CD4-positive, alpha-beta T cell treated with Interleukin-15 for 4 hours (primary cell): ENCODE data around the gene RNF166.
A peak's percentile ranks its signal among the peaks of the same experiment; 100 is the strongest.
"Not testable (repeated sequence)": the region's sequence is repeated elsewhere in the genome, so short reads cannot be mapped to it uniquely, and the experiment has no call there.

Experiments
- DNase-seq: peaks from one replicate; pipeline ENCODE4 v3.0.0-alpha.2; 2020; ENCODE audit warnings: low spot score

RNF166 gene

GRCh38 chr16:88673716-88674379 lies 32.4 kb downstream of the RNF166 start:
- no peak for DNase-seq

GRCh38 chr16:88672776-88673175 lies 33.4 kb downstream of the RNF166 start:
- DNase-seq = no peak

DNA sequence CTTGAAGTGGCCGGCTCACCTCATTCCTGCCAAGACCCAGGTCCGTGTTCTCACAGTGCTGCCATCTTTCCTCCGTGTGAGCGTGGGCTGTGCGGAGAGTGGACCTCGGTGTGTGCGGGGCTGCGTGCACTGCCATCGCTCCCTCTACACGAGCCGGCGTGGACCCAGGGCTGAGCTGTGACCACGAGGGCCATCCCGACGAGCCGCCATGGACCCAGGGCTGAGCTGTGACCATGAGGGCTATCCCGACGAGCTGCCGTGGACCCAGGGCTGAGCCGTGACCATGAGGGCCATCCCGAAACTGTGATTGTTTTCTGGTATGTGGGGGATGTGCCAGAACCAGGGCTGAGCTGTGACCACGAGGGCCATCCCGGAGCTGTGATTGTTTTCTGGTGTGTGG lies 34.4 kb downstream of the RNF166 start:
- no peak for DNase-seq

GRCh38 chr16:88669980-88670379 lies 36.2 kb downstream of the RNF166 start:
- no peak for DNase-seq

- not testable (repeated sequence) for DNase-seq
Measured at GRCh38 chr16:88669493-88669892, 36.7 kb downstream of the RNF166 start.

- no peak for DNase-seq
Measured at GRCh38 chr16:88667461-88667860, 38.7 kb downstream of the RNF166 start.

DNA sequence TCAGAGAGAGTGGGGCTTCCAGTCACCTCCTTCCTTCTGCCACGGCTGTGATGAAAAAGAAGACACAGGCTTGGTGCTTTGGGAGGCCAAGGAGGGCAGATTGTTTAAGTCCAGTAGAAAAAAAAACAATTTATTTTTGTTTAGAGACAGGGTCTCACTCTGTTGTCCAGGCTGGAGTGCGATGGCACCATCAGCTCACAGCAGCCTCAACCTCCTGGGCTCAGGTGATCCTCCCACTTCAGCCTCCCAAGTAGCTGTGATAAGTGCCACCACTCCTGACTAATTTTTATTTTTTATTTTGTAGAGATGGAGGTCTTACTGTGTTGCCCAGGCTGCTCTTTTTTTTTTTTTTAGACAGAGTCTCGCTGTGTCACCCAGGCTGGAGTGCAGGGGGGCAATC lies 40.6 kb downstream of the RNF166 start:
- DNase-seq = no peak

GRCh38 chr16:88665148-88665547 lies 41.1 kb downstream of the RNF166 start:
- DNase-seq = no peak

GRCh38 chr16:88662843-88663606 lies 43.2 kb downstream of the RNF166 start, which contains the start of gene MVD:
Gene MVD, minus strand, starts transcription at chr16:88663091. Its CDS starts 11 bp downstream, at chr16:88663080.
- DNase-seq = peak; percentile 95

DNA sequence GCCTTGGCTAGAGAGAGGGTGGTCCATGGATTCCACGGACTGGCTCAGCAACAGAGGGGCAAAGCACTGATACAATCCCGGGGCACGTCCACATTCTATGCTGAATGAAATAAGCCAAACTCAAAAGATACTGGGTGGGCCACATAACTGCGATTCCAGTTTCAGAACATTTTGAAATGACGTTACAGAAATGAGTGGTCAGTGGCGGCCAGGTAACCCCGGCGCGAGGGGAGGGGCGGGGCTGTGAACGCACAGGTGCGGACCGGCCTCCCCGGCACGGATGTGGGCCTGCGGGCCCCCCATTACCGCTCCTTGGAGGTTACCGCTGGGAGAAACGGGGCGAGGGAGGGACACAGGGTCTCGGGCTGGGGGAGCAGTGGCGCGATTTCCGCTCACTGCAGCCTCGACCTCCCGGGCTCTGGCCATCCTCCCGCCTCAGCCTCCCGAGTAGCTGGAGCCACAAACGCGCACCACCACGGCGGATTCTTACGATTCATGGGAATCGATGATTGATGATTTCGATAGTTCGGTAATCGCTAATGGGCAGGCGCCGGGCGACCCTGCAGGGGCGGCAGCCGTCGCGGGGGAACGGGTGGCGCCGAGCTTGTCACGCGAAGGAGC lies 43.9 kb downstream of the RNF166 start:
- no peak for DNase-seq

DNA sequence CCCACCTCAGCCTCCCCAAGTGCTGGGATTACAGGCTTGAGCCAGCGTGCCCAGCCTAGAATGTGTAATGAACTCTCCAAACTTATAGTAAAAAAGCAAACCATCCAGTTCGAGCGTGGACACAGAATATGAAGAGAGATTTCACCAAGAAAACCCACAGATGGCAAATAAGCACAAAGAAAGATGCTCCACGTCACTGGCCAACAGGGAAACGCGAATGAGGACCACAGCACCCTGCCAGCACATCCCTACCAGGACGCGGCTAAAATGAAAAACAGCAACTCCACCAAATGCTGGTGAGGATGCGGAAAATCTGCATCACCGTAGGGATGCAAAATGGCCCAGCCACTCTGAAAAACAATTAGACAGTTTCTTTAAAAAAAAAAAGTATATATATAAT lies 44.7 kb downstream of the RNF166 start:
- DNase-seq = no peak

DNA sequence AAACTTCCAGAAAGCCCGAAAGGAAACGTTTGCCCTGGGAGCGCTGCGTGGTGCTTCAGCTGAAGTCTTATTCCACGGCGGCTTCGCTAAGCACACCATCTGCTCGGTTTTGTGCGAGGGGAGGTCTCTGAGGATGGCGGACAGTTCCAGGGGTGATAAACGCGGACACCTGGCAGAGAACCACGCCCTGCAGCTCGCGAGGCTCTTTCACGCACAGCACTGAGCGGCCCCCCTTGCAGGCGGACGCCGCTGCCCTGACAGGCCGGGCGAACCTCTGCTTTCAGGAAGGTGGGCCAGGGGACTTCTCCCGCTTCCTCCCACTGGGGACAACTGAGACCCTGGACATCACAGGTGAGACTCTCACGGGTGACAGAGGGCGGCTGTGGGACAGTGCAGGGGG lies 47.0 kb downstream of the RNF166 start:
- DNase-seq = no peak

DNA sequence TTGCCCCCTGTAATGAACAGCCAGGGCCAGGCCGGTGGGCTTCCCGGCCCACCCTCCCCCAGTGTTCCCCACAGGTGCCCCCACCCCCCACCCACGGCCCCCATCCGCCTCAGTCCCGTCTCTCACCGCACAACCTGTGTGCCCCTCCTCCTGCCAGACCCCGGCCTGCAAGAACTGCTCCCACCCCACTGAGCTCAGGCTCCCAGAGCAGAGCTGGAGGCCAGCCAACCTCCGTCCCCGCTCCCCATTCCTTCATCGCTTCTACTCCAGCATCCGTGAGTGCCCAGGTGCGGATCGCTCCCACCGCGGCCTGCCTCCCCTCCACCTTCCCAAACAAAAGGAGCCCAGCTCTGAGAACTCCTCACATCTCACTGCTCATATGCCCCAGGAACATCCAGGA lies 47.5 kb downstream of the RNF166 start:
- DNase-seq = no peak

DNA sequence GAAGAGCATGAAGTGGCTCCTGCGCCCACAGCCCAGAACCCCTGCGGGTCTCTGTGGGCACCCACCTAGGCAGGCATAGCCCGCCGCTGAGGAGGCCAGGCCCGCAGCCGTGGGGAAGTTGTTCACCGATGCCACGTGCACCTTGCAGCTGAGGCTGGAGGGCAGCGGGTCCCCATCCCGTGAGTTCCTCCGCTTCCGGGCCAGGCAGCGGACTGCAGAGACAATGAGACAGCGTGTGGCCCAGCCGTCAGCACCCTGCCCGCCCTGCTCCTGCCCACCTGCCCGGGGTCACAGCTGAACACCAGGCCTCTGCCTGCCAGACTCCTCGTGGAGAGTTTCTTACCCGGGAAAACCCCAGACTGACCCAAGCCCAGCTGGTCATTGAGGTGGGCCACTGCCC lies 48.8 kb downstream of the RNF166 start:
- no peak for DNase-seq

DNA sequence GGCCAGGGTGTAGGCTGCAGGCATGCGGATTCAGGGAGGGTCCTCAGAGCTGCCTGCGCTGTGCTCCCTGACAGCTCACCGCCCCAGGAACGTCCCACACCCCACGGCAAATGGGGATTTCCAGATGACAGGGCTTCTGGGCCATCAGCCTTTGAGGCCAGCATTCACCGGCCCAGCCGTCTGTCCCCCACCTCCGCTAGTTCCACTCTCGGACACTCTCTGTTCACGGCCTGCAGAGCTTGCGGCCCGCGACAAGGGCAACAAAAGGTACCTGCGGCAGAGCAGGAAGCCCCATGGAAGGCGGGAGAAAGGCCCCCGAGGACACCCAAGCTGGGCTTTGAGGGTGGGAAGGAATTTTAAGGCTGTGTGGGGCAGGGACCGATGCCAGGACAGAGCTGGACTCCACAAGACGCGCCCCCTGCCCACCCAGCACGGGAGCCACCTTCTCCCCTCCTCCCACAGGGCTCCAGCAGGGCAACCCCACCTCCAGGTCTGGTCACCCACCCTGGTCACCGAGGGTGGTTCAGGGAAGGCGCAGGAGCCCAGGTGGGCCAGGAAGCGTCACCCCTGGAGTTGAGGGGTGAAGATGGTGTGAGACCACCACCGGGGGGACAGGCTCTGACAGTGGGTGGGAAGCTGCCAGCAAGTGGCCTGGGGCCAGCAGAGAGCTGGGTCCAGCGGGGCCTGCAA lies 49.8 kb downstream of the RNF166 start:
- no peak for DNase-seq

DNA sequence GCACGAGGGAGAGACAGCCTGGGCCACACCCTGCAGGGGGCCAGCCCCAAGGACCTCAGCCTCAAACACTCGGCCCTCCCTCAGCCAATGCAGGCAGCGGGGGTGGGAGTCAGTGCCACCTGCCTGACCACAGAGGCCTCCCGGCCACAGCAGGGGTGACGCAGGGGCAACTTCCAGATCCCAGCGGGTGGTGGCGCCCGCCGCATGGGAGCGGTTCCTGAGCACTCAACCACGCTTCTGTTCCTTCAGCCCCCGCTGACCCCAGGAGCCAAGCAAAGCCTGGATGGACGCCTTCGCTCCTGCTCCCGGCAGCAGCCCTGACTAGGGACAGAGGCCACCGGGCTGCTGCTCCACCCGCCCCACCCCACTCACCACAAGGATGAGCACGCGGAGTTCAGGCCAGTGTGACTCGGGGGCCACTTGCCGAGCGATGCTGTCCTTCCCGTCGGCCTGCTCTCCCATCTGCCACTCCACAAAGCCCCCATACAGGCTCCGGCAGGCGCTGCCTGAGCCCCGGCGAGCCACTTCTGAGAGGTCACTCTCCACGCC lies 50.4 kb downstream of the RNF166 start:
- DNase-seq = no peak

DNA sequence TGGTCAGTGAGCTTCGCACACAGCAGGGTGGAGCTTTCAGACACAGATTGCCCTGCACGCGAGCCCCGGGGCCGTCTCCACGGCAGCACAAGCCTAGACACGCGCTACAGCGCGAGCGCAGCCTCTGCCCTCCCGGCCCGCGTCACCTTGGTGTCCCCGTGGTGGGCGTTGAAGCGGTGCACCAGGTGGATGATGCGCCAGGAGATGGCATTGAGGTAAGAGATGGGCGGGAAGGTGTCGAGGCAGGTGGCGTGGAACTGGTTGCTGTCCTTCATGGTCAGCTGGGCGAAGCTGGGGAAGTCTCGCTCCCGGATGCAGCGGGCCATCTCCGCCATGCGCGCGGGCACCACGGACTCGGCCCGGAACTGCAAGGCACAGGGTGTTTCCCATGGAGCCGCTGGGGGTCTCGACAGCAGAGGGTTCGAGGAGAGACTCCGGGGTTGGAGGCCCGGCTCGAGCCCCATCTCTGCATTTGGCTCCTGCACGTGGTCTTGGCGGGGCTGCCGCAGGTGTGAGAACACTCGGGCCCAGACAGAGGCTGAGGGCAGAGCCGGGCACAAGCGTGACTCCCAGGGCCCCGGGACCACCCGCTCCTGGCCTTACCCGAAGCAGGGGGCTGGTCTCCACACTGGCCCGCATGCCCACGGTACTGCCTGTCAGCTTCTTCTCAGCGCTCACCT lies 51.0 kb downstream of the RNF166 start:
- DNase-seq = no peak

DNA sequence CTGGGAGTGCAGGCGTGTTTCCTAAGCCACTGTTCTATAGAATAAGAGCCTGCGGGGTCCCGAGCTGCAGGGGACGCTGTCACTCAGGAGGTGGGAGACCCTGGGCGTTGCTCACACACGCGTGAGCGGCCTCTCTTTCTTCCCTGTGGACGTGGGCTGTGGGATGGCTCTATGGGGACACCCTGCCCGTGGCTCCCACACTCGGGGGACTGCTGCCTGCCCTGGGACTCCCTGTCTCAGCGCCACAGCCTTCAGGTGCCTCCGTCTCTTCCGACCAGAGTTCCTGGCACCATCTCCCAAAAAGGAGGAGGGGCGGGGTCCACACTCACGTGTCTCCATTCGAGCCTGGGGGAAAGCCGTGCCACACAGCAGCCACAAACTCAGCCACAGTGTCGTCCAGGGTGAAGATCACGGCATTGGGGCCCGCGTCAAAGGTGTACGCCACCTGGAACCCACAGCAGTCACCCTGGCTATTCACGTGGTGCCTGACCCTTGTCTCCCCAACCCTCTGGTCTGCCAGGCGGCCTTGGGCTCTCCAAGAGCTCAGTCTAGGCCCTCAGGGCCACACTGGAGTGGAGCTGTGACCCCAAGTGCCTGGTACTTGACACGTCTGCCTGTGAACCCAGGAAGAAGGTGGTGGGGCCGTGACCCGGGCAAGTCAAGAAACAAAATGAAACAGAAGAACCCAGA lies 51.7 kb downstream of the RNF166 start:
- DNase-seq = no peak

DNA sequence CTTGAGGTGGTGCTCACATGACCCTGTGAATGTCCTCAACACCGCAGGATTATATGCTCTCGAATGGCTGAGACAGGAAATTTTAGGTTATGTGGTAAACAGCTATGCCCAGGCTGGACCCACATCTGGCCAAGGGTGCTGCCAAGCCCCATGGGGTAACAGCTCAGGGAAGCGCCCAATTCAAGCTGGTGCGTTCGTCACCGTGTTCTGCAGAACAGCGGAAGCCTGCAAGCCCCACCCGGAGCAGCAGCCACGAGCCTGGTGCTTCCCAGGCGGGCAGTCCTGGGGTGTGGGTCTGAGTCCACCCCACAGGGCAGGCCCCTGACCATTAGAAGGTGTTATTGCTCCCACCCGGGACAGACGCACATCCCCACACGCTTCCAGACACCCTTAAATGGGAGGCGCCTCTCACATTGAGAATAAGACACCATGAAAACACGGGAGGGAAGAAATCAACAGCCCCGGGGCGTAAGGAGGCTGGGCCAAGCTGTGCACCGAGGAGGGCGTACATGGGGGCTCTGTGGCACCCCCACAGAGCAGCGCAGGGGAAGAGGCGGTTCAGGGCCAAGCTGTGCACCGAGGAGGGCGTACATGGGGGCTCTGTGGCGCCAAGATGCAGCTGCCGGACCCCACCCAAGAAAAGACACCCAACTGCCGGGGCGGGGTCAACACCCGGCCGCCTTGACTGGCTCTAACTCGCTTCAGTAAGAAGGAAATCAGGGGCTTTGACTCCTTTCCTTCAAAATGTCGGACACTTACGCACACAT lies 52.4 kb downstream of the RNF166 start:
- no peak for DNase-seq

- no peak for DNase-seq
Measured at GRCh38 chr16:88653101-88653500, 53.1 kb downstream of the RNF166 start.

DNA sequence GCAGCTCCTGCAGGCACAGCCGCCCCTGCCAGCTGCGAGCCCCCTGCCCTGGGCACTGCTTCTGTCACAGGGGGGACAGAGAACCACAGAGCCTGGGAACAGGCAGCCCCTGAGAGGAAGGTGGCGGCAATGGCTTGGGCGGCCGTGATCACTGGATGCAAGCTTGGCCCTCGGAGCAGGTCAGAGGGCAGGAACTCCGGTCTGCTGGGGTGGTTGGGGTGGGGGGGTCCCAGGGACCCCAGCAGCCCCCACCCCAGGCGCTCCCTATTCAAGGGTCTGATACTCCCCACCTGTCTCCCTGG lies 53.5 kb downstream of the RNF166 start:
- DNase-seq = no peak
